ENCODE data around the gene PTPN21. TPM values are rescaled to one million over a fixed set of nuclear protein-coding genes. Genes with fewer than 3 reads are reported as not detected.

PTPN21 gene
- total and polyA plus RNA-seq, 2 of the 13 experiments (the other 11 are each of a cell fraction or from before 2014, with no cell fraction given), result 2.0 to 3.7 TPM

- TF ChIP-seq HNF4G (IDR thresholded peaks at IDR 0.05; ENCODE audit: borderline replicate concordance, low read depth, low read length), result peak; percentile 20; the same call in 1 of the 2 replicates
- TF ChIP-seq HNF4G (CRISPR knock-in tag; IDR thresholded peaks at IDR 0.05; ENCODE audit: borderline replicate concordance, low read depth), result peak; percentile 33; the same call in 1 of the 2 replicates
- TF ChIP-seq TFDP2 (CRISPR knock-in tag; IDR thresholded peaks at IDR 0.05), result peak; percentile 93
- 0 out of 2 replicates have a peak, but pooled peaks have one; percentile 28 for TF ChIP-seq ZSCAN22 (CRISPR knock-in tag; IDR thresholded peaks at IDR 0.05)
- no peak; the same call in 1 of the 2 replicates for TF ChIP-seq ZSCAN5A (CRISPR knock-in tag; IDR thresholded peaks at IDR 0.05; ENCODE audit: borderline replicate concordance)
- no peak; the same call in 1 of the 2 replicates for TF ChIP-seq TIGD3 (CRISPR knock-in tag; IDR thresholded peaks at IDR 0.05; ENCODE audit: borderline replicate concordance)
- TF ChIP-seq AFF4 (CRISPR knock-in tag; IDR thresholded peaks at IDR 0.05), result no peak
- no peak for TF ChIP-seq TSC22D2 (CRISPR knock-in tag; IDR thresholded peaks at IDR 0.05; ENCODE audit: borderline replicate concordance)
- TF ChIP-seq MTA1 (CRISPR knock-in tag; IDR thresholded peaks at IDR 0.05; ENCODE audit: borderline replicate concordance), result peak; percentile 92
- TF ChIP-seq ZNF382 (CRISPR knock-in tag; IDR thresholded peaks at IDR 0.05; ENCODE audit: borderline replicate concordance), result no peak
- TF ChIP-seq KDM5B (CRISPR knock-in tag; IDR thresholded peaks at IDR 0.05; ENCODE audit: borderline replicate concordance), result peak; percentile 99
- no peak for TF ChIP-seq NFE2 (CRISPR knock-in tag; IDR thresholded peaks at IDR 0.05)
- 0 out of 2 replicates have a peak, but pooled peaks have one; percentile 55 for TF ChIP-seq ZNF232 (CRISPR knock-in tag; IDR thresholded peaks at IDR 0.05; ENCODE audit: borderline replicate concordance)
- TF ChIP-seq UBTF (CRISPR knock-in tag; IDR thresholded peaks at IDR 0.05), result peak; percentile 98
- TF ChIP-seq KLF15 (CRISPR knock-in tag; IDR thresholded peaks at IDR 0.05; ENCODE audit: borderline replicate concordance), result no peak
Measured at GRCh38 chr14:88562831-88563686, 8.3 kb upstream of the PTPN21 start, which contains the start of gene ZC3H14 (continued).
